ENCODE results near the gene PIP5K1C.
"Not testable (repeated sequence)": the region's sequence is repeated elsewhere in the genome, so short reads cannot be mapped to it uniquely, and the experiment has no call there.

Gene PIP5K1C

DNA sequence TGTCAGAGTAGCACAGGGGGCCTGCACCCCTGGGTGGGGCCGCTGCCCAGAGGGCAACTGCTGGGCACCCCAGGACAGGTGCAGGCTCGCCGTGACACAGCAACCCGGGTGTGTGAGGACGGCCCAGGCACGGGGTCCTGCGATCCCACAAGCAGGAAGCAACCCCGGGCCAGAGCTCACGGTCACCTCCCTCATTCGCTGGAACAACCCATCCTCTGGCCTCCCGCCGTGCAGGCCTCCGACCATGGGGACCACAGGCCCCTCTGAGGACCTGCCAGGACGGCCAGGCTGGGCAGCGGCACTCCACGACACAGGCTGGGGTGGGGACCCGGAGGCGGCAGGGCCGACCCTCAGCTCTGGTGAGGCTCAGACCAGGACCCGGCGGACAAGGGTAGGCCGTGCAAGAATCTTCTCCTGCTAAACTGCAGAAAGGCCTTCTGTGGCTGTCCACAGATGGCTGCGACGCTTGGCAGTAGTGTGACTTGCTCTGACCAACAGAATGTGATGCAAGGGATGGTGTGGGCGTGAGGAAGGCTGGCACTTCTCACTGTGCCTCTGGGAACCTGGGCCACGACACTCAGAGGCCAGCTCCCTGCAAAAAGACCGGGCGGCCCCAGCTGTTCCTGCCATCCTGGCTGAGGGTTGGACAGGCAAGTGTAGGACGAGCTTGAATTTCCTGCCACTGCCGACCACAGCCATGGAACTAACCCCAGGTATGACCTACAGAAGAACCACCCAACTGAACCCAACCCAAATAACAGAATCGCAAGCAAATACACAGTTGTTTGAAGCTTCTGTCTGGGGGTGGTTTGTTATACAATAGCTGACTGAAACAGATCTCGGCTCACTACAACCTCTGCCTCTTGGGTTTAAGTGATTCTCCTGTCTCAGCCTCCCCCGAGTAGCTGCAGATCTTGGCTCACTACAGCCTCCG lies 26.5 kb downstream of the PIP5K1C start:
- no peak for DNase-seq

DNA sequence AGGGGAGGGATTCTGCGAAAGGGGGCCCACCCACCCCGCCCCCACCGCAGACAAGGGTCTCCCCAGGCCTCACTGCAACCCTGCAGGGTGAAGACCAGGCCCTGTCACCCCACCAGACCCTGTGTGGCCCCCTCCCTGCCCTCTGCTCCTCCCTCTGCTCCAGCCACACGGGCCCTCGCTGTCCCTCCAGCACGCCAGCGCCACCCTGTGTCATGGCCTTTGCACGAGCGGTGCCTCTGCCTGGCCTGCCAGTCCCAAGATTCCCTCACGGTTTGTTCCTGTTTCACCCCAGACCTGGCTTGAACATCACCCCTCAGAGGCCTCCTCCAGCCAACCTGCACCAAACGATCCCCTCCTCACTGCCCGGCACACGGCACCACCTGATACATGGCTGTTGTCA lies 27.3 kb downstream of the PIP5K1C start:
- DNase-seq: no peak

DNA sequence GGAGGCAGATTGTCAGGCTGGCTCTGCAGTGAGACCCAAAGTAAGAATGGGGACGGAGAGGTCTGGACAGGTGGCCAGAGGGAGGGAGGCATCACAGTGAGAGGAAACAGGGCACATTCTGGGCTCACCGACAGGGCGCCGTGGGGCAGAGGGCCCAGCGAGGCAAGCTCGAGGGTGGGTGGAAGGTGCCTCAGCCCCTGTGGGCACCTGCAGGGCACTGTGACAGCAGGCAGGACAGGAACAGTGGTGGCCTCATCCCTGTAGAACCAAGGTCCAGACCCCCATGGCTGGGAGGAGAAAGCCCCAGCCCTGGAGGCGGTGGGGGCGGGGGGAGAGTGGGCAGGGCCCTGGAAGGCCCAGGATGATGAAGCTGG lies 27.7 kb downstream of the PIP5K1C start:
- DNase-seq: no peak

DNA sequence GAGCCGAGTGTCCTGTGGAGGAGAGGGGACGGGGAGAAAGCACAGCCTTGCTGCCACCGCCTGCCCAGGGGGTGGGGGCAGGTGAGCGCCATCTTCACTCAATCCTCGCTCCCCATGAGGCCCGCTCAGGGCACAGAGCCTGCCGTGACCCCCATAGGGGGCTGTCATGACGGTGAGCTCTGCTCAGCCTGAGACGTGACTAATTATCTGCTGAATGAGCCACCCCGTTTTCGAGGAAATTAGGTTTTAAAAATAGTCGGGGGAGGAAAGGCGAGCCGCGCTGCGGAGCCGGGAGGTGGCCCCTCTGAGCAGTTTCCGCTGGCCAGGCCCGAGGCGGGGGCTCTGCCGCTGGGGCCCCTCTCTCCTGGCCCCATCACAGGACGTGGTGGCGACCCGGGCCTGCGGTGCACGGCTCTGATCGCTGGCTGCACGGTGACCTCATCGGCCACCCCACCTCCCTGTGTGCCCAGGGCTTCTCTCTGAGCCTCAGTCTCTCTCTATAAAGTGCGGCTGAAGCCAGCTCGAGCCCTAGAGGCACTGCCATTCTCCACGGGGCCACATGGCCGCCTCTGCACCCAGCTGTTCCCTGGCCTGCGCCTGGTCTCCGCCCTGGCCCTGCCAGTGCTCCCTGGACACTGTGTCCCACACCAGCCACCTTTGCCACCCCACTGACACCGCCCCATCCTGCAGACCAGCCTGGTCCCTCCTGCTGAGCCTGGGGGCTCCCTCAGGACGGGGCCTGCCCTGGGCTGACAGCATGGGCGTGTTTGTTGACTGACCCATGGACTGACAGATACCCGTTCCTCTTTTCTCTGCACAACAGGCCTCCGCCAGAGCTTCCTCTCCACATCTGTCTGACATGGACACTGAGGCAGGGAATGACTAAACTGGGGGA lies 28.3 kb downstream of the PIP5K1C start:
- DNase-seq: peak; percentile 51

DNA sequence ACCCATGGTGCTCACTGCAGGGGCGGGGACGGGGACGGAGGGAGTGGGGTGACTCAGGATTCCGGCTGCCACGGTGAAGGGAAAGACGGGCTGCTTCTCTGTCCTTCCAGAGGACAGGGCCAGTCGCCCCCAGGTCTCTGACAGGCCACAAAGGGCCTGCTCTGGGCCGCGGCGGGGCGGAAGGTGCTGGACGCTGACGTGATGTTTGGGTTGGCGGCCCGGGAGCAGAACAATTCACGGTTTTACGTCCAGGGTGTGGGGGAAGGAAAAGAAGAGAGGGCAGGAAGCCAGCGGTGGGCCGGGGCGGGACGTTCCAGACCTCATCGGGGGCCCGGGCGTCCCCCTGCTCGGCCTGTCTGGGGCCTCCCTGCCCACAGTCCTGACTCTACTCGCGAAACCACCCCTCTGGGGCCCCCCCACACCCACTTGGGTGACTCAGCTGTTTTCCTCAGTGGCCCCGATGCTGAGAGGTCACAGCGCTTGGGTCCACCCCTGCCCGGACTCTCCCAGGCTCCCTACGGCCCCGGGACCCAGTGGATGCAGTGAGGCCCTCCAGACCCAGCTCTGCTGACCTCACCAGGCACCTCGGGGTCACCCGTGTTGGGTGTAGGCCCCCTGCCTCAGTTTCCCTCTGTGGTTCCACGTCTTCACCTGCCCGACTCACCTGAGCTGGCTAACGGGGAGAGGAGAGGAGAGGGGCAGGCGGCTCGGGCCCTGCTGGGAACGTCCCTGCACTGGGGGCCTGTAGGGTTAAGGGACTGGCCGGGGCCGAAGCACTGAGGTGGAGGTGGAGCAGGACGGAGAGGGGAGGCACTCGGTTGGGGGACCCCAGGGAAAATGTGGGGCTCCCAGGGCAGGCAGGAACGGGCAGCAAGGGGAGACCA lies 29.2 kb downstream of the PIP5K1C start:
- peak; percentile 67 for DNase-seq

DNA sequence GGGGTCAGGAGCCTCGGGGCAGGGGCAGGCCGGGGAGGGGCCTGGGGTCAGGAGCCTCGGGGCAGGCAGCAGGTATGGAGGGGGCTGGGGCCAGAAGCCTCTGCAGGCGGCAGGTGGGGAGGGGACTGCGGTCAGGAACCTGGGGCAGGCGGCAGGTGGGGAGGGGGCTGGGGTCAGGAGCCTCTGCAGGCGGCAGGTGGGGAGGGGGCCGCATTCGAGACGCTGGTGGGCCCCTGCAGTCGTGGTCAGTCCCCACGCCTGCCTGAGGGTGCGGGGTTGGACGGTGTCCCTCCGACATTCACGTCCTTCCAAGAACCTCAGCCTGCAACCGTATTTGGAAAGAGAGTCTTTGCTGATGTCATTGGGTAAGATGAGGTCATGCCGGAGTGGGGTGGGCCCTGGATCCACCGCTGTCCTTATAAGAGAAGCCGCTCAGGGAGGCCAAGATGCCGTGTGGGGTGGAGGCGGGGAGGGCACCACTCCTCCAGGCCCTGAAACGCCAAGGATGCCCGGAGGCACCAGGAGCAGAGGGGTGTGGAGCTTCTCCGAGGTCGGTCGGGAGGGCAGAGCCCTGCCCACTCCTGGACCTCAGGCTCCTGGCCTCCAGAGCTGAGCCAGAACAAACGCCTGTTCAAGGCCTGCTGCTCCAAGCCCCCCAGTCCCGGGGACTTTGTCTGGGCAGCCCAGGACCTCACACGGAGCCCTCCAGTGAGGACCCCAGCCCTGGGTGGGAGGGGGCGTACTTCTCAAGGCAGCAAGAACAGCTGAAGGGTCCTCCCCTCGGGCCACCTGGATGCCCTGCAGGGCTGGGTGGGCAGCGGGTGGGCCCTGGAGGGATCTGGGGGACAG lies 30.1 kb downstream of the PIP5K1C start:
- DNase-seq: no peak

DNA sequence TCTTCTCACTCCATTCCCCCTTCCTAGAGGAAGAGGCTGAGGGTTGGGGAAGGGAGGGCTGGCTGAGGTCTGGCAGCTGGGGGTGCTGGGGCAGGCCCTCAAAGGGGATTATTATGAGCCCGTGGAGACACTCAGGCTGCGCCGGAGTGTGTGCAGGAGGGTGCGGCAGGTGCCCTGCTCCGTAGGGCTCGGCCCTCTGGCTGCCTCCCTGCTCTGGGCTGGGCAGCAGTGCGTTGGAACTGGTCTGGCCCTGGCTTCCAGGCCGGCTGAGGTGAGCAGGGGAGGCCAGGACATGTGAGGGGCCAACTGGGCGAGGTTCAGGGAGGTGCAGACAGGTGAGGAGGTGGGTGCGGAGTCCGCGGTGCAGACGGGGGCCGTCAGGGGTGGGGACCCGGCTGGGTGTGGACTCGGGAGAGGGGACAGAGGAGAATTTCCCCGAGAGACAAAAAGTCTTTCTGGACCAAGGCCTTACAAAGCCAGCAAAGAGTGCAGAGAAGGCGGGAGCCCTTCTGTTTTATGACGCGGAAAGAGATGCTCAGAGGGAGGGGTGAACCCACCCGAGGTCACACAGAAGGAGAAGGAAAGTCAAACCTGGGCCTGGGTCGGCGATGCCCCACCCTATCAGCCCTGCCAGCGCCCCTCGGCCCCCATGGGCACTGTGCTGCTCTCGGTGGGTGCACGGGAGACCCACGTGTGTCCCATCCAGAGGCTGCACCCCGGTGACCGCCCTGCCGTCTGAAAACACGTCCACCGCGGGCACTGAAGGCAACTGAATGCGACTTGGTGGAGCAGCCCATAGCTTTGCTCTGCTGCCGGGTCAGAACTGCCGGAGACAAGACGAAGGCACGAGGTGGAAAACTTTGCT lies 31.0 kb downstream of the PIP5K1C start:
- DNase-seq: no peak

DNA sequence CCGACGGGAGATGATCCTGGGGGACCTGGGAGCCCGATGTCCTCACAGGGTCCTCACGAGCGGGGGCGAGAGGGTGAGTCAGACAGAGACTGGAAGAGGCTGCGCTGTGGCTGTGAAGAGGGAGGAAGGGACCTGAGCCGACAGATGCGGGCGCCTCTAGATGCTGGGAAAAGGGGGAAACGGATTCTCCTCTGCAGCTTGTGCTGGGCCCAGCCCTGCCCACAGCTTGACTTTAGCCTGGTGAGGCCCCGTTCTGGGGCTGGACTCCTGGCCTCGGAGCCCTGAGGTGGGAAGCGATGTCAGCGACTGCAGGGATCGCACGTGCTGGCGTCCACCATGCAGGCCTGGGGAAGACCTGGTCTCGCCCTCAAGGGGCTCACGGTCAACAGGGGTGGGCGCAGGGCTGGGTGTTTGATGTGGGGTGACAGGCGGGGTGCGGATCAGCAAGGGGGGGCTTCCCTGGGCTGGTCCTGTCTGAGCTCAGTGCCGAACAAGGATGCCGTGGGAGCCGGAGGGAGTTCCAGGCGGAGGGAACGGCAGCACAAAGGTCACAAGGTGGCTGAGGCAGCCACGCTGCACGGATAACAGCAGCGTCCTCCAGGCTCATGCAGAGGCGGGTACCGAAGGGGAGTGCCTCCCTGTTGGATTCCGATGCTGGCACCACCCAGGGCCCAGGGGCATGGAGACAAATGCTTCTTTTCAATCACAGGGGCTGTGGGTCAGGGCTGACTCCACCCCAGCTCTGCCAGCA lies 31.8 kb downstream of the PIP5K1C start:
- DNase-seq: no peak

DNA sequence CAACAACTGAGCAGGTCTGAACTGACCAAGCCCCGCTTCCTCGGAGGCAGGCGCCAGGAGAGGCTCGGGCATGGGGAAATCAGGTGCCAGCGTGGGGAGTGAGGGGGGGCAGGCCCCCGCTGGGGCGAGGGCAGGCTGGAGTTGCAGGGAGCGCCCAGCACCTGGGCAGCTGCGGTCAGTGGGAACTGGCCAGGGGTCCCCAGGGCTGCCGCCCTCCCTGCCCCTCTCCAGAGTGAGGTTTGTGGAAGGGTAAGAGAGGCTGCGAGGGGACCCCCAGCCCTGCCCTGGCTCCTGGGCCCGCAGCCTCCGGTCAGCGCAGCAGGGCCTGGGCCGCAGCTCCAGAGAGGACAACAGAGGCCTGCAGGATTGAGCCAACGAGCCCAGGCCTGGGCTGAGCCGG lies 32.5 kb downstream of the PIP5K1C start:
- DNase-seq: no peak

DNA sequence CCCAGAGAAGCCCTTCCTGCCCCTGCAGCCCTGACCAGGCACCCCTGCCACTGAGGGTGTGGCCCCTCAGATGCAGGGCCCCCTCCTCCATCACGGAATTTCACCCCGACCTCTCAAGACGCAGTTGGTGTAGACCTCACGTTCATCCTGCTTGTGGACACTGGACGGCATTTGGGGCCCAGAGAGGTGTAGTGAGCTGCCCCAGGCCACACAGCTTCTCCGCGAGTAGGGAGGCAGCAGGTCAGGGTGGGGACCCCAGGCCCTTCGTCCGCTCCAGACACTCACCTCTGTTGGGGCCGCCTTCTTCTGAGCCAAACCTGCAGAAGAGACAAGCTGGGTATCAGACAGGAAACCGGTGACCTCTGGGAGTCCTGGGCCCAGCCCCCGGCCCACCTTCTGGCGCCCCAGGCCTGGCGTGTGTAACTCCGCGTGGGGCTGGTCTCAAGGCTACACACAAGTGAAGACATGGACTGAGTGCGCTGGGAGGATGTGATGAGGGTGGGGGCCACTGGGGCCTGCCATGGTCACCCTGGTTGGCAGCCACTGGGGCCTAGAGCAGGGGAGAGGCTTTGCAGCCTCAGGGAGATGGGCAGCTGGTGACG lies 33.1 kb downstream of the PIP5K1C start:
- DNase-seq: no peak

DNA sequence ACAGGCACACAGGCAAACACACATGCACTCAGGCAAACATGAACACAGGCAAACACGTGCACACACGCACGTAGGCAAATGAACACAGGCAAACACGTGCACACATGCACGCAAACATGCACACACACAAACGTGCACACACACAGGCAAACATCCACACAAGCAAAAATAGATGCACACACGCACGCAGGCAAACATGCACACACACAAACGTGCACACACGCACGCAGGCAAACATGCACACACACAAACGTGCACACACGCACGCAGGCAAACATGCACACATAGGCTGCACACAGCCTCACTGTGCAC lies 33.8 kb downstream of the PIP5K1C start:
- not testable (repeated sequence) for DNase-seq

DNA sequence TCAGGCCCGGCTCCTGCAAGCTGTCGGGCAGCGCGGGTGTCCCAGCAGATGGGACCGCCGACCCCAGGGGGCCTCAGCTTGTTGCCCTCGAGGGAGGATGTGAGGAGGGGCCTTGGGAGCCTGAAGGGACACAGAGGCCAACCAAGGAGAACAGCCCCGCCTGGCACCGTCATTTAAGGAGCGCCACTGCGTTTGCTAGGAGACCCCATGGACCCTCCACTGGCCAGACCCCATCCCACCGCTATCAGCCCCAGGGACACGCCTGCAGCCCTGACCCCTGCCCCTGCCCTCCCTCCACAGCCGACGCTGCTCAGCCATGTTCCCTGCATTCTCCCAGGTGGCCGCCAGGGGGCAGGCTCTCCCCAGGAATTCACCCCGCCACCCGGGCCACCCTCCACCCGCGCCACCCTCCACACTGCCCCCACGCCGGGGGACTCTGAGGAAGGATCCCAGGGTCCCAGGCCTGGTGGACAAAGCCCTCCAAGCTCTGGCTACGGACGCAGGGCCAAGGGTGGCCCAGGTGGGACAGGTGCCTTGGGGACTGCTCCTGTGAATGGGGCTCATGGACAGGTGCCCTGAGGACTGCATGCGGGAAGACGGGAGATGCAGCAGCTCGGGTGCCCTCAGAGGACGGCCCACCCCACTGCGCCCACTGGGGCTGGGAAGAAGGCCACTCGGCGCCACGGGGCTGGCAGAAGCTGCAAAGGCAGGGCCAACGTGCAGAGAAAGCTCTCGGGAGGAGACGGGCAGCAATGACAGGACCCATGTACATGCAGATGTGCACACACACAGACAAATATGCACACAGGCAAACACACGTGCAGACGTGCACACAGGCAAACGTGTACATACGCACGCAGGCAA lies 34.4 kb downstream of the PIP5K1C start:
- DNase-seq: peak; percentile 80

DNA sequence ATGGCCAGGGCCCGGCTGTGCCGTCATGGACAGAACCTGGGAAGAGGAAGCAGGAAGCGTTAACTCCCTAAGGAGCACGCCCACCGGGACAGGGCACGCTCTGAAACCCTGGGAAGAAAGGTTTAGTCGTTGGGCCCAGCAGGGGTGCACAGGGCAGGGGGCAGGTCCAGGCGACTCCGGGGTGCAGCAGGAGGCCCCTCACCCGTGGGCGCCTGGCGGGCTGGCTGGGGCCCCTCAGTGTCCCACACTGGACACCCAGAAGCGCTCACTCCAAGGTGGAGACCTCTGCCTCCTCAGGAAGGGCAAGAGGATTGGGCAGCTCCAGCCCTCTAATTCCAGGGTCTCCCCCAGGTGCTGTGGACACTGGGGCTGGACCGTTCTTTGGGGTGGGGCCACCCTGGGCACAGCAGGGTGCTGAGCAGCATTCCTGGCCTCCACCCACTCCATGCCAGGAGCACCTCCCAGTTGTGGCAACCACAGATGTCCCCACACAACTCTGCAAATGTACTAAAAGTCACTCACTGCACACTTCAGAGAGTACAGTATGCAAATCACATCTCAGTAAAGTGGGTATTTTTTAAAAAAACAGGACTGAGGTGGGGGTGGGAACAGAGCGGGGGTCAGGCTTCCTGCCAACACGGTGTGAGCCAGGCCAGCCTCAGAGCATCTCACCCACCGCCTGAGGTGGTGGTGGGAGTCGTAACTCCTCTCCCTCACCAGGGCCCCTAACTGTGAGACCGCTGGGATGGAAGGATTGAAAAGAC lies 35.2 kb downstream of the PIP5K1C start:
- DNase-seq: no peak

DNA sequence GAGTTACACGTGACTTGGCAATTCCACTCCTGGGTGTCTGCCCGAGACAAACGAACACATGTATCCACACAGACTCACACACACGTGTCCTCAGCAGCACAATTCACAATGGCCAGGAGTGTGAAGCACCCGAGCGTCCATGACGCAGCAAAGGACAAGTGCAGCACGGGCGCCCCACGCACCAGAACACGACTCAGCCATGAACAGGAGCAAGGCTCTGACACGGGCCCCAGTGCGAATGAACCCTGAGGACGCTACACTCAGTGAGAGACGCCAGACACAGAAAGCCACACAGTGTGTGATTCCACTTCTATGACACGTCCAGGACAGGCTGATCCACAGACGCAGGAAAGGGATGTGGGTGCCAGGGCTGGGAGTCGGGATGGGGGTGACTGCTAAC lies 36.4 kb downstream of the PIP5K1C start:
- DNase-seq: no peak

DNA sequence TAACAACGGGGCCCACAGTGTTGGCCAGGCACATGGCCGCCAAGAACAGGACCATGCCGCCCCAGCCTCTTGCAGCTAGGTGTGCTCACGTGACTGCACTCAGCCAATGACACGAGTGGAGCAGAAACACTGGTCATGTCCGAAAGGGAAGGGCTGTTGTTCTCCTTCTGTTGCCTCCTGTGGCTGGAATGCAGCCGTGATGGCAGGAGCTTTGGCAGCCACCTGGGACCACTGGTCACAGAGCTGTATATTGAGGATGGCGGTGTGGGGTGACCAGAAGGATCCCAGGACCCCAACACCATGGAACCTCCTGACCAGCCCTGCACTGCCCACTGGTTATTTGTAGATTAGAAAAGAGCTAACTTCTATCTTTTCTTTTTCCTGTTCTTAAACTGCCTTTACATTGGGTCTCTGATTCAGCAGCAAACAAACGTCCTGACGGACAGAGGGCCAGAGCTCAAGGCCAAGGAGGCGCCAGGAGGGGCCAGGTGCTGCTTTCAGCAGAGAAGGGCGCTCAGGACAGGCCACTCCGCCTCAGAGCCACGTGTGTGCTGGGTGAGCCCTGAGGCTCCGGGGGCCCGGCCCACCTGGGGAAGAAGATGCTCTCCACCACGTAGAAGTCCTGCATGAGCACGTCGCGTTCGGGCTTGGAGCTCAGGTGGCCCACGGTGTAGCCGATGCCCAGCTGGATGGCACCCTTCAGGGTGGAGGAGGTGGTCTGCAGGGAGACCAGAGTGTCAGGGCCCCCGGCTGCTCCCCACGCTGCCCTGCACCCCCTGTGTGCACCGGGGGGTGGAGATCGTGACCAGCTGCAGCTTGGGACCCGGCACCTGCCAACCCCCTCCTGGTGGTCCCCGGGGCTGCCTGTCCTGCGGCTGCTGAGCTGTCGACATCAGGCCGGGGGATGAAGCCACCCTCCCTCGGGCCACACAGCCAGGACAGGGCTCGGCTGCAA lies 38.7 kb downstream of the PIP5K1C start:
- no peak for DNase-seq

DNA sequence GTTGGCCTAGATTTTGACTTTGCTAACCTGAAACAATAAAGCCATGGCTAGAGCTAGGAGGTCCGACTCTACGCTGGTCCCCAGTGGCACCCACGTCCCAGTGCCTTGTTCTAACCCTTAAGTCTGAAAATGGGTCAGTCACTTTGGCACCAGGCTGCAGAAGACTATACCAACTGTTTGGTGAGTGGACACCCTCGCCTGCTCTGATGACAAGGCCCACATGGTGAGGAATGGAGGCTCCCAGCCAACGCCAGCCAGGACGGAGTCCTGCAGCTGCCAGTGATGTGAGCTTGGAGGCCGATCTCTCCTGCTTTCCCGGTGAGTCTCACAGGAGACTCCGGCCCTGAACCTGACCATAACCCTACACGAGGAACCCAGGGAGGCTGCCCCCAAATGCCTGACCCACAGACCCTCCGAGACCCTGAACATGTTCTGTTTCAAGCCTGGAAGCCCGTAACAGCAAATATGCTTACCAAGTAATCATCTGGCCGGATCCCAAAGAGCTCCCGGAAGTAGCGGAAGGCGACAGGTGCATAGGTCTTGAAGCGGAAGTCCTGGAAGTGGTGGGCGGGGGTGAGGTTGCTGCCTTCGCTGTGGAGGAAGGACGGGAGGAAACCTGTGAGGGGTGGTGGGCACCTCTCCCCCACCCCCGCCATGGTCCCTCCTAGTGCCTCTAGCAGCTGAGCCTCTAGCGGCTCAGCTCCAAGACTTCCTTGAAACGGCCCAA lies 39.6 kb downstream of the PIP5K1C start:
- DNase-seq: no peak

All from stimulated activated CD4-positive, alpha-beta T cell treated with anti-CD3 and anti-CD28 coated beads, Interleukin-15, amount 100 ng/mL, for 24 hours (primary cell).